HG03045 (cell line): ENCODE measurements around the gene C6orf15.
"Not testable (repeated sequence)": the region's sequence is repeated elsewhere in the genome, so short reads cannot be mapped to it uniquely, and the experiment has no call there.

Source experiments
- ATAC-seq: cut with Tn5 transposase; IDR thresholded peaks from one replicate; pipeline ENCODE4 v1.9.1; 2021; ENCODE audit warnings: mild to moderate bottlenecking, moderate library complexity; ENCODE audit not compliant: unreplicated experiment

Gene C6orf15

GRCh38 chr6:31070711-31071197 lies 41.6 kb downstream of the C6orf15 start:
- ATAC-seq = no peak

DNA sequence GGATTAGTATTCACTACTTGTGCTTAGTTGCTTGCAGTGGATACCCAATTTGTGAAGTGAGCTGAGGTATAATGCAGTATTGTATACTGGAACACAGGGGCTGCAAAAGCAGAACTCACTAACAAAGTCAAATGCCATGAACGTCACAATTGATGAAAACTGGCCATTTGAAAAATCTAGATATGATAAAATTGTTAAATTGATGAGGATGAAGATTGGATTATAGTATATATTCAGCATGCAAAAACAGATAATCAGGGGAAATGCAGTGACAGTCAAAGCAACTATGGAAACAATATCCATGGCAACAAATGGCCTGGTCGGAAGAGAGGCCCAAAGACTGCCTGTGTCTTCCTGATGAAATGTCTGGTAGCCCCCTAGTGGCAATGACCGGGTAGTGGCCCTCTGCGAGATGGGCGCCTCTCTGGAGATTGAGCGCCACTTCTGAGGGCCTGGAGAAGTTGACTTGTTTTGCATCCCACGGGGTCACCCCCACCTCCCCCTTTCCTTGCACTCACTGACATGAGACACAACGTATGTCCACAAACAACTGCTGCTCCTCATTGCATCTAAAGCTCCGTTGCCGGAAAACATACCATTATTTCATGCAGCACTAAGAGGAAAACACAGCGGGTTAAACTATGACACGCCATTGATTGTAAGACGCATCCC lies 43.6 kb downstream of the C6orf15 start:
- no peak for ATAC-seq

GRCh38 chr6:31067891-31068668 lies 44.3 kb downstream of the C6orf15 start:
- ATAC-seq = not testable (repeated sequence)

DNA sequence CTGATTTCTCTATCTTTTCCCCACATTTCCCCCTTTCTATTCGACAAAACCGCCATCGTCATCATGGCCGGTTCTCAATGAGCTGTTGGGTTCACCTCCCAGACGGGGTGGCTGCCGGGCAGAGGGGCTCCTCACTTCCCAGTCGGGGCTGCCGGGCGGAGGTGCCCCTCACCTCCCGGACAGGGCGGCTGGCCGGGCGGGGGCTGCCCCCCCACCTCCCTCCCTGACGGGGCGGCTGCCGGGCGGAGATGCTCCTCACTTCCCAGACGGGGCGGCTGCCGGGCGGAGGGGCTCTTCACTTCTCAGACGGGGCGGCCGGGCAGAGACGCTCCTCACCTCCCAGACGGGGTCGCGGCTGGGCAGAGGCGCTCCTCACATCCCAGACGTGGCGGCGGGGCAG lies 45.3 kb downstream of the C6orf15 start:
- not testable (repeated sequence) for ATAC-seq

DNA sequence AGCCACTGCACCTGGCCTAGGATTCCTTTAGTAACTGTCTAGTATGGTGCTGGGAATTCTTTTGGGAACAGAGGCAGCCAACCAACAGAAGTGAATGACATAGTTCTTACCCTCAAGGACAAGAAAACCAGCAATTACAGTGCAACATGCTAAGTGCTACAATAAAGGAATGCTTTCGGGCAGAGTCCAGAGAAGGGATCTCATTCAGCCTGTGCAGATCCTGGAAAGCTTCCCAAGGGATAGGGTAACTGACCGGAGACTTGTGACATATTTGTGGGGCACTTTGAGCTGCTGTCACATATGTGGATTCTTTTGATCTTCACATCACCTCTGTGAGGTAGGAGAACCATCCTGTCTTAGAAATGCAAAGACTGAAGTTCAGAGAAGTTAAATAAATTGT lies 46.8 kb downstream of the C6orf15 start:
- ATAC-seq = no peak

- ATAC-seq = no peak
Measured at GRCh38 chr6:31063906-31064435, 48.4 kb downstream of the C6orf15 start.
